Measurements from ENCODE around the gene RDH8. TPM values are rescaled to one million over a fixed set of nuclear protein-coding genes. Genes with fewer than 3 reads are reported as not detected.

The RDH8 gene
- total RNA-seq, 1 donor from 2014 or later, result not detected

DNA sequence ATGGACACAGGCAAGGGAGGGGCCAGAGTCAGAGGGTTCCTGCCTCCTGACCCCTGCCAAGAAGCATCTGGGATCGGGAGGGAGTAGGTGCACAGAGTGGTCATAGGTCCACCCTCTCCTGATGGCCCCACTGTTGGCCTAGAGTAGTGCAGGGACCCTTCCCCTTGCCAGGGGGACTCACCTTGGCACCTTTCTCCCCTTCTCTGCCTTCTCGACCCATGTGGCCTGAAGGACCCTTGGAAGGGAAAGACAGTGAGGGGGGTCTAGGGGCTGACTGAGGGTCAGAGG lies 43.7 kb upstream of the RDH8 start:
- Mint-ChIP-seq H3K36me3 (ENCODE audit: low read depth) (peaks cover 41% of the 10 kb centered on the region), H3K27ac (ENCODE audit: unreplicated experiment) (no peak overlapping the region), H3K27me3 (ENCODE audit: low read depth) (peaks cover 2% of the 10 kb centered on the region), H3K4me3 (ENCODE audit: unreplicated experiment) (no peak overlapping the region), H3K9me3 (ENCODE audit: low read depth) (no peaks in the 10 kb centered on the region), H3K4me1 (ENCODE audit: low read depth) (no peaks in the 10 kb centered on the region)
- DNase-seq (ENCODE audit: low spot score), result no peak
- TF ChIP-seq, protein P1, sequence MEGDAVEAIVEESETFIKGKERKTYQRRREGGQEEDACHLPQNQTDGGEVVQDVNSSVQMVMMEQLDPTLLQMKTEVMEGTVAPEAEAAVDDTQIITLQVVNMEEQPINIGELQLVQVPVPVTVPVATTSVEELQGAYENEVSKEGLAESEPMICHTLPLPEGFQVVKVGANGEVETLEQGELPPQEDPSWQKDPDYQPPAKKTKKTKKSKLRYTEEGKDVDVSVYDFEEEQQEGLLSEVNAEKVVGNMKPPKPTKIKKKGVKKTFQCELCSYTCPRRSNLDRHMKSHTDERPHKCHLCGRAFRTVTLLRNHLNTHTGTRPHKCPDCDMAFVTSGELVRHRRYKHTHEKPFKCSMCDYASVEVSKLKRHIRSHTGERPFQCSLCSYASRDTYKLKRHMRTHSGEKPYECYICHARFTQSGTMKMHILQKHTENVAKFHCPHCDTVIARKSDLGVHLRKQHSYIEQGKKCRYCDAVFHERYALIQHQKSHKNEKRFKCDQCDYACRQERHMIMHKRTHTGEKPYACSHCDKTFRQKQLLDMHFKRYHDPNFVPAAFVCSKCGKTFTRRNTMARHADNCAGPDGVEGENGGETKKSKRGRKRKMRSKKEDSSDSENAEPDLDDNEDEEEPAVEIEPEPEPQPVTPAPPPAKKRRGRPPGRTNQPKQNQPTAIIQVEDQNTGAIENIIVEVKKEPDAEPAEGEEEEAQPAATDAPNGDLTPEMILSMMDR (IDR thresholded peaks at IDR 0.05), result no peak

DNA sequence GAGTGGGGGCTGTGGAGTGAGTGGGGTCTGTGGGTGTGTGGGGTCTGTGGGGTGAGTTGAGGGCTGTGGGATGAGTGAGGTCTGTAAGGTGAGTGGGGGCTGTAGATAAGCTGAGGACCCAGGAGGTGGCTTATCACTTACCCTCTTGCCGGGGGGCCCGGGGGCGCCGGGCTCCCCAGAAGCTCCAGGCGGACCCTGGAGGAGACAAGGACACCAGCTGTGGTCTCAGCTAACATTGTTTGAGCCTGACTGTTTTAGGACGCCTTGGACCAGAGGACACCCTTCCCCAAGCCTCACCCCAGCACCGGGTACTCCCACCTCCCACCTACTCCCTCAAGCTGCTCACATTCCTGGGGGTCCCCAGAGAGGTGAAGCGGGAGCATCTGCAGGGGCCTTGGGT lies 42.8 kb upstream of the RDH8 start:
- H3K36me3 Mint-ChIP-seq (ENCODE audit: low read depth), result peaks cover 41% of the 10 kb centered on the region
- H3K4me3 Mint-ChIP-seq (ENCODE audit: unreplicated experiment), result no peak overlapping the region

DNA sequence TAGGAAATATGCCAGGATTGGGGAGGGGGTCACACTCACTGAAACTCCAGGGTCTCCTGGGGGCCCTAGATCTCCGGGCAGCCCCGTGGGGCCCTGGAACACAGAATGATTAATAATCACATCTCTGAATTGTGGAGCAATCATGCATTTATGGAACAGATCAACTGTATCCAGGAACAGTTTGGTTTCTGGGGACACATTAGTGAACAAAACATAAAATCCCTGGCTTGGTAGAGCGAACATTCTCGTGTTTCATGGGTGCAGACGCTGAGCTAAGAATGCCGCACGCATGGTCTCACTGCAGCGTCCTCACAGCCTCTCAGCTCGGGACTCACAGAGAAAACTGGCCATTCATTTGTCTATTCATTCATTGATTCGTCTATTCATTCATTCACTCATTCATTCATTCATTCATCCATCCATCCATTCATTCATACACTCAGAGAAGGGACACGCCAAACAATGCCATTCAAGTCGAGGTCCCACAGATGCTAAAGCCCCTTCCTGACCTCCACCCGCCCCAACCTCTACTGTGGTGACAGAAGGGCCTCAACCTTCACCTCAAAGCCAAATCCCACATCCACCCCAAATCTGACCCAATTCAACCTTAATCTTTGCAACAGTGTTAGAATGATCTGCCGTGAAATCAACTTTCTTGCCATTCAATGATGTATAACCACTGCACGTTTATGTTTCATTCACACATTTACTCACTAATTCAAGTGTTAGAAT lies 42.0 kb upstream of the RDH8 start:
- Mint-ChIP-seq H3K27me3 (ENCODE audit: low read depth) (peaks cover 2% of the 10 kb centered on the region), H3K36me3 (ENCODE audit: low read depth) (peaks cover 38% of the 10 kb centered on the region), H3K27ac (ENCODE audit: unreplicated experiment) (no peak overlapping the region), H3K4me1 (ENCODE audit: low read depth) (no peaks in the 10 kb centered on the region), H3K4me3 (ENCODE audit: unreplicated experiment) (no peak overlapping the region), H3K9me3 (ENCODE audit: low read depth) (no peaks in the 10 kb centered on the region)
- TF ChIP-seq, protein P1 (IDR thresholded peaks at IDR 0.05), result no peak
- no peak for DNase-seq (ENCODE audit: low spot score)

More for the DNA sequence above, 42.8 kb upstream of the RDH8 start:
- DNase-seq (ENCODE audit: low spot score), result no peak
- Mint-ChIP-seq H3K27me3 (ENCODE audit: low read depth) (peaks cover 2% of the 10 kb centered on the region), H3K27ac (ENCODE audit: unreplicated experiment) (no peak overlapping the region), H3K9me3 (ENCODE audit: low read depth) (no peaks in the 10 kb centered on the region), H3K4me1 (ENCODE audit: low read depth) (no peaks in the 10 kb centered on the region)
- TF ChIP-seq, protein P1 (IDR thresholded peaks at IDR 0.05), result no peak

DNA sequence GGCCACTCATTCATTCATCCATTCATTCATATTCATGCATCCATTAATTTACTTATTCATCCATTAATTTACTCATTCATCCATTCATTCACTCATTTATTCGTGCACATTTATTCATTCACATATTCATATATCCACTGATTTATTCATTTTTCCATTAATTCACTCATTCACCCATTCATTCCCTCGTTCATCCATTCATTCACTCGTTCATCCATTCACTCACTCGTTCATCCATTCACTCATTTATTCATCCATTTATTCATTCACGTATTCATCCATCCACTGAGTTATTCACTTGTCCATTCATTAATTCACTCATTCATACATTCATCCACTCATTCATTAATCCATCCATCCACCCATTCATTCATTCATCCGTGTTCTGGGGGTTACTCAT lies 41.2 kb upstream of the RDH8 start:
- H3K9me3 Mint-ChIP-seq (ENCODE audit: low read depth), result no peaks in the 10 kb centered on the region
- no peak for DNase-seq (ENCODE audit: low spot score)
- TF ChIP-seq, protein P1 (IDR thresholded peaks at IDR 0.05), result no peak
- H3K4me3 Mint-ChIP-seq (ENCODE audit: unreplicated experiment), result no peak overlapping the region
- peaks cover 35% of the 10 kb centered on the region for H3K36me3 Mint-ChIP-seq (ENCODE audit: low read depth)
- no peak overlapping the region for H3K27ac Mint-ChIP-seq (ENCODE audit: unreplicated experiment)
- no peaks in the 10 kb centered on the region for H3K27me3 Mint-ChIP-seq (ENCODE audit: low read depth)
- H3K4me1 Mint-ChIP-seq (ENCODE audit: low read depth), result no peaks in the 10 kb centered on the region

DNA sequence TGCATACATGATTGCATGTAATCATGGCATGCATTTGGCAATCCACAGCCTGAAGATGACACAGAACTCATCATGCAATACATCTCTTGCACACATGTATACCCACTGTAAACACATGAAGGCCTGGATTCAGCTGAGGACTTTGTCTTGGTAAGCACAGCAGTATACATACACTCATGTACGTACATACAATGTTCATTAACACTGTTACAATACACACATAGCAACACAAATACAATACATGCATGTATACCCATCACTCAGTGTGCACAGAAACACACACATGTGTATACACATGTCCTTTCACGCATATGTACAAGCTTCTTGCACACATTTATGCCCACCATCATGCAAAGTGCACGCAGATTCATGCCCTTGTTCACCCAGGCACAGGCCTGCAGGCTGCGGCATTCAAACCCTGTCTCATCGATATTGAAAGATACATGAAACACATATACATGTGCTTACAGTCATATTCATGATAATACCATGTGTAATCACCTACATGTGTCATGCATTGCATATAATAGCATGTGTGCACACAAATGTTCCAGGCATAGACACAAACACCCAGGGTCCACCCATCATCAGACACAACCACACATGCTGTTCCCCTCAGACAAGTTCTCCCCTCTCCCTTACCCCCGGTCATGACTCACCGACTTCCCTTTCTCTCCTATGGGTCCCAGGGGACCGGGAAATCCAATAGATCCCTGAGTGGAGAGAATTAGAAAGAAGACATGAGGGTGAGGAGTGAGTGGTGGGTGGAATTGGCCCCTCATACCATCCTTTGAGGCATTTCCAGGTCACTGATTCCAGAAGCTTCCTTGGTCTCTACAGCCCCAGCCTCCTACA lies 31.6 kb upstream of the RDH8 start:
- DNase-seq (ENCODE audit: low spot score), result no peak
- H3K36me3 Mint-ChIP-seq (ENCODE audit: low read depth), result peaks cover 19% of the 10 kb centered on the region
- no peak overlapping the region for H3K27ac Mint-ChIP-seq (ENCODE audit: unreplicated experiment)
- TF ChIP-seq, protein P1 (IDR thresholded peaks at IDR 0.05), result no peak
- no peaks in the 10 kb centered on the region for H3K9me3 Mint-ChIP-seq (ENCODE audit: low read depth)
- no peak overlapping the region for H3K4me3 Mint-ChIP-seq (ENCODE audit: unreplicated experiment)
- H3K27me3 Mint-ChIP-seq (ENCODE audit: low read depth), result no peaks in the 10 kb centered on the region
- peaks cover 11% of the 10 kb centered on the region for H3K4me1 Mint-ChIP-seq (ENCODE audit: low read depth)

Data from chondrocyte (in vitro differentiated cells).